HEK293 (cell line): ENCODE data around the gene MSI2.

Source experiments
- ZBTB20 ChIP-seq: fragments of 450-650 bp; formaldehyde crosslinking; IDR thresholded peaks from 2 replicates; pipeline ENCODE4 v1.5.1; 2016; ENCODE audit warnings: missing biosample characterization, missing genetic modification characterization
- ZFP41 ChIP-seq: fragments of 450-650 bp; formaldehyde crosslinking; IDR thresholded peaks from 2 replicates; pipeline ENCODE4 v1.5.1; 2016; ENCODE audit warnings: missing biosample characterization, missing genetic modification characterization, borderline replicate concordance
- ZNF121 ChIP-seq: fragments of 450-650 bp; formaldehyde crosslinking; IDR thresholded peaks from 2 replicates; pipeline ENCODE4 v1.5.1; 2016; ENCODE audit warnings: missing biosample characterization, missing genetic modification characterization
- ZNF394 ChIP-seq: fragments of 450-650 bp; formaldehyde crosslinking; IDR thresholded peaks from 2 replicates; pipeline ENCODE4 v1.5.1; 2016; ENCODE audit warnings: missing biosample characterization, missing genetic modification characterization, mild to moderate bottlenecking, moderate library complexity, borderline replicate concordance
- ZNF596 ChIP-seq: fragments of 450-650 bp; IDR thresholded peaks from 2 replicates; pipeline ENCODE4 v1.5.0; 2018; ENCODE audit warnings: missing biosample characterization, mild to moderate bottlenecking, missing genetic modification characterization, moderate library complexity
- ZNF76 ChIP-seq: fragments of 450-650 bp; formaldehyde crosslinking; IDR thresholded peaks from 2 replicates; pipeline ENCODE4; 2016; ENCODE audit warnings: low read depth, missing biosample characterization, missing genetic modification characterization, borderline replicate concordance
- TF ChIP-seq, protein P1 (sequence below): fragments of 450-650 bp; formaldehyde crosslinking; IDR thresholded peaks from 2 replicates; pipeline ENCODE4 v1.5.1; 2016; ENCODE audit warnings: missing biosample characterization, missing genetic modification characterization
- TF ChIP-seq, protein P2 (sequence below): fragments of 450-650 bp; formaldehyde crosslinking; conservative IDR thresholded peaks from 2 replicates; pipeline ENCODE4 v1.5.1; 2016; ENCODE audit warnings: low read depth, missing biosample characterization, missing genetic modification characterization
- TF ChIP-seq, protein P3 (sequence below): fragments of 450-650 bp; formaldehyde crosslinking; IDR thresholded peaks from 2 replicates; pipeline ENCODE4 v1.5.1; 2016; ENCODE audit warnings: missing biosample characterization, missing genetic modification characterization

DNA sequence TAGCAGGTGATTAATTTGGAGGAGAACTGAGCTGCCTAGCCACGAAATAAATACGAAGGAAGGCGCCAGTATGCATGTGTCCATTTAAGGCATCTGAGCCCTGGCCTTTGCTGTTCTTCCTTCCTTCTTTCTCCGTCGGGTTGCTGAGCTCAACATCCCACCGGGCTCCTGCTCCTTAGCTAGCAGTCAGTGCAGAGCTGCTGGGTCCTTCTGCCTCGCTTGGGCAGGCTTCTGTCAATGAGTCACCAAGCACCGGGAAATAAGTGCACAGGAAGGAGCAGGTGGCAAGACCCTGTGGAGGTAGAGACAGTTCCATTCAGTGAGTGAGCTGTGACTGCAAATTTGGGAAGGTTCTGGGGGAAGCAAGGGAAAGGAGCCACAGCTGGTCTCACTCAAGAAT, 368.1 kb downstream of the MSI2 start:
- TF ChIP-seq ZBTB20 (tag by site-specific recombination): no peak
- TF ChIP-seq, protein P1, sequence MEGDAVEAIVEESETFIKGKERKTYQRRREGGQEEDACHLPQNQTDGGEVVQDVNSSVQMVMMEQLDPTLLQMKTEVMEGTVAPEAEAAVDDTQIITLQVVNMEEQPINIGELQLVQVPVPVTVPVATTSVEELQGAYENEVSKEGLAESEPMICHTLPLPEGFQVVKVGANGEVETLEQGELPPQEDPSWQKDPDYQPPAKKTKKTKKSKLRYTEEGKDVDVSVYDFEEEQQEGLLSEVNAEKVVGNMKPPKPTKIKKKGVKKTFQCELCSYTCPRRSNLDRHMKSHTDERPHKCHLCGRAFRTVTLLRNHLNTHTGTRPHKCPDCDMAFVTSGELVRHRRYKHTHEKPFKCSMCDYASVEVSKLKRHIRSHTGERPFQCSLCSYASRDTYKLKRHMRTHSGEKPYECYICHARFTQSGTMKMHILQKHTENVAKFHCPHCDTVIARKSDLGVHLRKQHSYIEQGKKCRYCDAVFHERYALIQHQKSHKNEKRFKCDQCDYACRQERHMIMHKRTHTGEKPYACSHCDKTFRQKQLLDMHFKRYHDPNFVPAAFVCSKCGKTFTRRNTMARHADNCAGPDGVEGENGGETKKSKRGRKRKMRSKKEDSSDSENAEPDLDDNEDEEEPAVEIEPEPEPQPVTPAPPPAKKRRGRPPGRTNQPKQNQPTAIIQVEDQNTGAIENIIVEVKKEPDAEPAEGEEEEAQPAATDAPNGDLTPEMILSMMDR (tag by site-specific recombination): no peak
- TF ChIP-seq, protein P2, sequence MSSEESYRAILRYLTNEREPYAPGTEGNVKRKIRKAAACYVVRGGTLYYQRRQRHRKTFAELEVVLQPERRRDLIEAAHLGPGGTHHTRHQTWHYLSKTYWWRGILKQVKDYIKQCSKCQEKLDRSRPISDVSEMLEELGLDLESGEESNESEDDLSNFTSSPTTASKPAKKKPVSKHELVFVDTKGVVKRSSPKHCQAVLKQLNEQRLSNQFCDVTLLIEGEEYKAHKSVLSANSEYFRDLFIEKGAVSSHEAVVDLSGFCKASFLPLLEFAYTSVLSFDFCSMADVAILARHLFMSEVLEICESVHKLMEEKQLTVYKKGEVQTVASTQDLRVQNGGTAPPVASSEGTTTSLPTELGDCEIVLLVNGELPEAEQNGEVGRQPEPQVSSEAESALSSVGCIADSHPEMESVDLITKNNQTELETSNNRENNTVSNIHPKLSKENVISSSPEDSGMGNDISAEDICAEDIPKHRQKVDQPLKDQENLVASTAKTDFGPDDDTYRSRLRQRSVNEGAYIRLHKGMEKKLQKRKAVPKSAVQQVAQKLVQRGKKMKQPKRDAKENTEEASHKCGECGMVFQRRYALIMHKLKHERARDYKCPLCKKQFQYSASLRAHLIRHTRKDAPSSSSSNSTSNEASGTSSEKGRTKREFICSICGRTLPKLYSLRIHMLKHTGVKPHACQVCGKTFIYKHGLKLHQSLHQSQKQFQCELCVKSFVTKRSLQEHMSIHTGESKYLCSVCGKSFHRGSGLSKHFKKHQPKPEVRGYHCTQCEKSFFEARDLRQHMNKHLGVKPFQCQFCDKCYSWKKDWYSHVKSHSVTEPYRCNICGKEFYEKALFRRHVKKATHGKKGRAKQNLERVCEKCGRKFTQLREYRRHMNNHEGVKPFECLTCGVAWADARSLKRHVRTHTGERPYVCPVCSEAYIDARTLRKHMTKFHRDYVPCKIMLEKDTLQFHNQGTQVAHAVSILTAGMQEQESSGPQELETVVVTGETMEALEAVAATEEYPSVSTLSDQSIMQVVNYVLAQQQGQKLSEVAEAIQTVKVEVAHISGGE (tag by site-specific recombination): no peak
- TF ChIP-seq, protein P3, sequence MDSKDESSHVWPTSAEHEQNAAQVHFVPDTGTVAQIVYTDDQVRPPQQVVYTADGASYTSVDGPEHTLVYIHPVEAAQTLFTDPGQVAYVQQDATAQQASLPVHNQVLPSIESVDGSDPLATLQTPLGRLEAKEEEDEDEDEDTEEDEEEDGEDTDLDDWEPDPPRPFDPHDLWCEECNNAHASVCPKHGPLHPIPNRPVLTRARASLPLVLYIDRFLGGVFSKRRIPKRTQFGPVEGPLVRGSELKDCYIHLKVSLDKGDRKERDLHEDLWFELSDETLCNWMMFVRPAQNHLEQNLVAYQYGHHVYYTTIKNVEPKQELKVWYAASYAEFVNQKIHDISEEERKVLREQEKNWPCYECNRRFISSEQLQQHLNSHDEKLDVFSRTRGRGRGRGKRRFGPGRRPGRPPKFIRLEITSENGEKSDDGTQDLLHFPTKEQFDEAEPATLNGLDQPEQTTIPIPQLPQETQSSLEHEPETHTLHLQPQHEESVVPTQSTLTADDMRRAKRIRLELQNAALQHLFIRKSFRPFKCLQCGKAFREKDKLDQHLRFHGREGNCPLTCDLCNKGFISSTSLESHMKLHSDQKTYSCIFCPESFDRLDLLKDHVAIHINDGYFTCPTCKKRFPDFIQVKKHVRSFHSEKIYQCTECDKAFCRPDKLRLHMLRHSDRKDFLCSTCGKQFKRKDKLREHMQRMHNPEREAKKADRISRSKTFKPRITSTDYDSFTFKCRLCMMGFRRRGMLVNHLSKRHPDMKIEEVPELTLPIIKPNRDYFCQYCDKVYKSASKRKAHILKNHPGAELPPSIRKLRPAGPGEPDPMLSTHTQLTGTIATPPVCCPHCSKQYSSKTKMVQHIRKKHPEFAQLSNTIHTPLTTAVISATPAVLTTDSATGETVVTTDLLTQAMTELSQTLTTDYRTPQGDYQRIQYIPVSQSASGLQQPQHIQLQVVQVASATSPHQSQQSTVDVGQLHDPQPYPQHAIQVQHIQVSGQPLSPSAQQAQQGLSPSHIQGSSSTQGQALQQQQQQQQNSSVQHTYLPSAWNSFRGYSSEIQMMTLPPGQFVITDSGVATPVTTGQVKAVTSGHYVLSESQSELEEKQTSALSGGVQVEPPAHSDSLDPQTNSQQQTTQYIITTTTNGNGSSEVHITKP: no peak
- no peak for TF ChIP-seq ZNF76 (tag by site-specific recombination)
- no peak for TF ChIP-seq ZFP41 (tag by site-specific recombination)
- TF ChIP-seq ZNF596 (tag by site-specific recombination): no peak
- TF ChIP-seq ZNF394 (tag by site-specific recombination): no peak
- no peak for TF ChIP-seq ZNF121 (tag by site-specific recombination)
